ENCODE data around the gene PCLAF. TPM values are rescaled to one million over a fixed set of nuclear protein-coding genes. Genes with fewer than 3 reads are reported as not detected.

PCLAF gene
- 5.6 and 25.1 TPM in 2 replicates for total RNA-seq

GRCh38 chr15:64381000-64381751 is at the start of gene PCLAF:
PCLAF (minus strand) TSS chr15:64381441; CDS start chr15:64381371, 70 bp downstream.

GRCh38 chr15:64387562-64388168 is 6.4 kb upstream of the PCLAF start, which contains the start of gene TRIP4:
TRIP4 (plus strand) TSS chr15:64387836; CDS start chr15:64387864, 28 bp downstream.

GRCh38 chr15:64355944-64356709 is 25.1 kb downstream of the PCLAF start, which contains the start of gene CSNK1G1:
CSNK1G1 (minus strand) TSS chr15:64356173; CDS start chr15:64300499, 55,674 bp downstream.

Other genes with a start within 250 kb of the PCLAF start
- 0.19 and 0.28 TPM in 2 replicates for gene SNX22, start 229.7 kb downstream of the PCLAF start, total RNA-seq
- gene PPIB, start 218.4 kb downstream of the PCLAF start, total RNA-seq, result 1,403 and 1,545 TPM in 2 replicates
- 22.6 and 22.8 TPM in 2 replicates for gene CSNK1G1, start 25.3 kb downstream of the PCLAF start, total RNA-seq
- 11.0 and 13.4 TPM in 2 replicates for gene TRIP4, start 6.4 kb upstream of the PCLAF start, total RNA-seq
- 16.1 and 20.3 TPM in 2 replicates for gene ZNF609, start 79.1 kb upstream of the PCLAF start, total RNA-seq

Measured in regular cardiac myocyte (primary cell).